DMS 273 treated with DMSO at 0.1 percent for 48 hours (cell line): Measurements from ENCODE around the gene USP17L21.
"Not testable (repeated sequence)": the region's sequence is repeated elsewhere in the genome, so short reads cannot be mapped to it uniquely, and the experiment has no call there.

Source experiments
- DNase-seq: peaks from one replicate; lab custom pipeline; 2025; lab: John Stamatoyannopoulos, UW

Gene USP17L21, protein sequence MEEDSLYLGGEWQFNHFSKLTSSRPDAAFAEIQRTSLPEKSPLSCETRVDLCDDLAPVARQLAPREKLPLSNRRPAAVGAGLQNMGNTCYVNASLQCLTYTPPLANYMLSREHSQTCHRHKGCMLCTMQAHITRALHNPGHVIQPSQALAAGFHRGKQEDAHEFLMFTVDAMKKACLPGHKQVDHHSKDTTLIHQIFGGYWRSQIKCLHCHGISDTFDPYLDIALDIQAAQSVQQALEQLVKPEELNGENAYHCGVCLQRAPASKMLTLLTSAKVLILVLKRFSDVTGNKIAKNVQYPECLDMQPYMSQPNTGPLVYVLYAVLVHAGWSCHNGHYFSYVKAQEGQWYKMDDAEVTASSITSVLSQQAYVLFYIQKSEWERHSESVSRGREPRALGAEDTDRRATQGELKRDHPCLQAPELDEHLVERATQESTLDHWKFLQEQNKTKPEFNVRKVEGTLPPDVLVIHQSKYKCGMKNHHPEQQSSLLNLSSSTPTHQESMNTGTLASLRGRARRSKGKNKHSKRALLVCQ

DNA sequence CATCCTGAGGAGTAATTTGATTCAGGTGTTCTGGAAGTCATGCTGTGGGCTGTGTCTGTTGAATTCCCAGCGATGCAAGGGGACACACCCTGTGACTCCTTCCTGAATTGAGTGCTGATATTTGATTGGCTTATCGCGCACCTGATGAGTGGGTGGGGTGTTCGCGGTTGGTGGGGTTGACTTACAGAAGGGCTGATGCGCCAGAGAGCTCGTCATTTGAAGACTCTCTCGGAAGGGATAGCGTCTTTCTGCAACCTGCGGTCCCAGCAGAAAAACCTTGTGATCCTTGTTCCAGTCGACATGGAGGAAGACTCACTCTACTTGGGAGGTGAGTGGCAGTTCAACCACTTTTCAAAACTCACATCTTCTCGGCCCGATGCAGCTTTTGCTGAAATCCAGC lies at the start of gene USP17L21:
Gene USP17L21 (plus strand): TSS at position 301 of the 400 bp plus-strand sequence. CDS start 0 bp downstream, at position 301.
- not testable (repeated sequence) for DNase-seq

DNA sequence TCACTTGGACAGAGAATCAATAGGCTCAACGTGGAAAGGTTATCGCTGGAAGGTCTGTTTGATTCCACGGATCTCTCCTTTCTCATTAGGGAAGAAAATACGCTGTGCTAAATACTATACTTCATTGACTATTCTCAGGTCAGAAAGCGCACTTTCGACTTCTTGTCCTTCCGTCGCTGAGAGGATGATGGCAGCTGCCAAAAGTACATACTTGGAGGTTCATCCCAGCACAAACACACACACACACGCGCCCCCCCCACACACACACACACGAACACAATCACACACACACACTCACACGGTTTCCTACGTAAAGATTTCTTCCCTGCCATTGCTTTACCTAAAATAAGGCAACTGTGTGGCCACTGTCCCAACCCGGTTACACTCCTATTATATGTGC lies 48.0 kb upstream of the USP17L21 start:
- DNase-seq: not testable (repeated sequence)

DNA sequence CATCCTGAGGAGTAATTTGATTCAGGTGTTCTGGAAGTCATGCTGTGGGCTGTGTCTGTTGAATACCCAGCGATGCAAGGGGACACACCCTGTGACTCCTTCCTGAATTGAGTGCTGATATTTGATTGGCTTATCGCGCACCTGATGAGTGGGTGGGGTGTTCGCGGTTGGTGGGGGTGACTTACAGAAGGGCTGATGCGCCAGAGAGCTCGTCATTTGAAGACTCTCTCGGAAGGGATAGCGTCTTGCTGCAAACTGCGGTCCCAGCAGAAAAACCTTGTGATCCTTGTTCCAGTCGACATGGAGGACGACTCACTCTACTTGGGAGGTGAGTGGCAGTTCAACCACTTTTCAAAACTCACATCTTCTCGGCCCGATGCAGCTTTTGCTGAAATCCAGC lies 47.6 kb upstream of the USP17L21 start, which contains the start of gene USP17L11:
Gene USP17L11 (plus strand): TSS at position 301 of the 400 bp plus-strand sequence. CDS start 0 bp downstream, at position 301.
- not testable (repeated sequence) for DNase-seq

DNA sequence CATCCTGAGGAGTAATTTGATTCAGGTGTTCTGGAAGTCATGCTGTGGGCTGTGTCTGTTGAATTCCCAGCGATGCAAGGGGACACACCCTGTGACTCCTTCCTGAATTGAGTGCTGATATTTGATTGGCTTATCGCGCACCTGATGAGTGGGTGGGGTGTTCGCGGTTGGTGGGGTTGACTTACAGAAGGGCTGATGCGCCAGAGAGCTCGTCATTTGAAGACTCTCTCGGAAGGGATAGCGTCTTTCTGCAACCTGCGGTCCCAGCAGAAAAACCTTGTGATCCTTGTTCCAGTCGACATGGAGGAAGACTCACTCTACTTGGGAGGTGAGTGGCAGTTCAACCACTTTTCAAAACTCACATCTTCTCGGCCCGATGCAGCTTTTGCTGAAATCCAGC lies 42.8 kb upstream of the USP17L21 start, which contains the start of gene USP17L12:
Gene USP17L12 (plus strand): TSS at position 301 of the 400 bp plus-strand sequence. CDS start 0 bp downstream, at position 301.
- DNase-seq: not testable (repeated sequence)

DNA sequence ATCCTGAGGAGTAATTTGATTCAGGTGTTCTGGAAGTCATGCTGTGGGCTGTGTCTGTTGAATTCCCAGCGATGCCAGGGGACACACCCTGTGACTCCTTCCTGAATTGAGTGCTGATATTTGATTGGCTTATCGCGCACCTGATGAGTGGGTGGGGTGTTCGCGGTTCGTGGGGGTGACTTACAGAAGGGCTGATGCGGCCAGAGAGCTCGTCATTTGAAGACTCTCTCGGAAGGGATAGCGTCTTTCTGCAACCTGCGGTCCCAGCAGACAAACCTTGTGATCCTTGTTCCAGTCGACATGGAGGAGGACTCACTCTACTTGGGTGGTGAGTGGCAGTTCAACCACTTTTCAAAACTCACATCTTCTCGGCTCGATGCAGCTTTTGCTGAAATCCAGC lies 38.1 kb upstream of the USP17L21 start, which contains the start of gene USP17L13:
Gene USP17L13 (plus strand): TSS at position 301 of the 400 bp plus-strand sequence. CDS start 0 bp downstream, at position 301.
- DNase-seq: not testable (repeated sequence)

DNA sequence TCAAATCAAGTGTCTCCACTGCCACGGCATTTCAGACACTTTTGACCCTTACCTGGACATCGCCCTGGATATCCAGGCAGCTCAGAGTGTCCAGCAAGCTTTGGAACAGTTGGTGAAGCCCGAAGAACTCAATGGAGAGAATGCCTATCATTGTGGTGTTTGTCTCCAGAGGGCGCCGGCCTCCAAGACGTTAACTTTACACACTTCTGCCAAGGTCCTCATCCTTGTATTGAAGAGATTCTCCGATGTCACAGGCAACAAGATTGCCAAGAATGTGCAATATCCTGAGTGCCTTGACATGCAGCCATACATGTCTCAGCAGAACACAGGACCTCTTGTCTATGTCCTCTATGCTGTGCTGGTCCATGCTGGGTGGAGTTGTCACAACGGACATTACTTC lies 32.4 kb upstream of the USP17L21 start:
- not testable (repeated sequence) for DNase-seq

DNA sequence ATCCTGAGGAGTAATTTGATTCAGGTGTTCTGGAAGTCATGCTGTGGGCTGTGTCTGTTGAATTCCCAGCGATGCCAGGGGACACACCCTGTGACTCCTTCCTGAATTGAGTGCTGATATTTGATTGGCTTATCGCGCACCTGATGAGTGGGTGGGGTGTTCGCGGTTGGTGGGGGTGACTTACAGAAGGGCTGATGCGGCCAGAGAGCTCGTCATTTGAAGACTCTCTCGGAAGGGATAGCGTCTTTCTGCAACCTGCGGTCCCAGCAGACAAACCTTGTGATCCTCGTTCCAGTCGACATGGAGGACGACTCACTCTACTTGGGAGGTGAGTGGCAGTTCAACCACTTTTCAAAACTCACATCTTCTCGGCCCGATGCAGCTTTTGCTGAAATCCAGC lies 28.6 kb upstream of the USP17L21 start, which contains the start of gene USP17L15:
Gene USP17L15 (plus strand): TSS at position 301 of the 400 bp plus-strand sequence. CDS start 0 bp downstream, at position 301.
- not testable (repeated sequence) for DNase-seq

DNA sequence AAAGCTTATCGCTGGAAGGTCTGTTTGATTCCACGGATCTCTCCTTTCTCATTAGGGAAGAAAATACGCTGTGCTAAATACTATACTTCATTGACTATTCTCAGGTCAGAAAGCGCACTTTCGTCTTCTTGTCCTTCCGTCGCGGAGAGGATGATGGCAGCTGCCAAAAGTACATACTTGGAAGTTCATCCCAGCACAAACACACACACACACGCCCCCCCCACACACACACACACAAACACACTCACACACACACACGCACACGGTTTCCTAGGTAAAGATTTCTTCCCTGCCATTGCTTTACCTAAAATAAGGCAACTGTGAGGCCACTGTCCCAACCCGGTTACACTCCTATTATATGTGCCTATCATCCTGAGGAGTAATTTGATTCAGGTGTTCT lies 24.2 kb upstream of the USP17L21 start:
- DNase-seq: not testable (repeated sequence)

DNA sequence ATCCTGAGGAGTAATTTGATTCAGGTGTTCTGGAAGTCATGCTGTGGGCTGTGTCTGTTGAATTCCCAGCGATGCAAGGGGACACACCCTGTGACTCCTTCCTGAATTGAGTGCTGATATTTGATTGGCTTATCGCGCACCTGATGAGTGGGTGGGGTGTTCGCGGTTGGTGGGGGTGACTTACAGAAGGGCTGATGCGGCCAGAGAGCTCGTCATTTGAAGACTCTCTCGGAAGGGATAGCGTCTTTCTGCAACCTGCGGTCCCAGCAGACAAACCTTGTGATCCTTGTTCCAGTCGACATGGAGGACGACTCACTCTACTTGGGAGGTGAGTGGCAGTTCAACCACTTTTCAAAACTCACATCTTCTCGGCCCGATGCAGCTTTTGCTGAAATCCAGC lies 19.1 kb upstream of the USP17L21 start, which contains the start of gene USP17L17:
Gene USP17L17 (plus strand): TSS at position 301 of the 400 bp plus-strand sequence. CDS start 0 bp downstream, at position 301.
- not testable (repeated sequence) for DNase-seq

DNA sequence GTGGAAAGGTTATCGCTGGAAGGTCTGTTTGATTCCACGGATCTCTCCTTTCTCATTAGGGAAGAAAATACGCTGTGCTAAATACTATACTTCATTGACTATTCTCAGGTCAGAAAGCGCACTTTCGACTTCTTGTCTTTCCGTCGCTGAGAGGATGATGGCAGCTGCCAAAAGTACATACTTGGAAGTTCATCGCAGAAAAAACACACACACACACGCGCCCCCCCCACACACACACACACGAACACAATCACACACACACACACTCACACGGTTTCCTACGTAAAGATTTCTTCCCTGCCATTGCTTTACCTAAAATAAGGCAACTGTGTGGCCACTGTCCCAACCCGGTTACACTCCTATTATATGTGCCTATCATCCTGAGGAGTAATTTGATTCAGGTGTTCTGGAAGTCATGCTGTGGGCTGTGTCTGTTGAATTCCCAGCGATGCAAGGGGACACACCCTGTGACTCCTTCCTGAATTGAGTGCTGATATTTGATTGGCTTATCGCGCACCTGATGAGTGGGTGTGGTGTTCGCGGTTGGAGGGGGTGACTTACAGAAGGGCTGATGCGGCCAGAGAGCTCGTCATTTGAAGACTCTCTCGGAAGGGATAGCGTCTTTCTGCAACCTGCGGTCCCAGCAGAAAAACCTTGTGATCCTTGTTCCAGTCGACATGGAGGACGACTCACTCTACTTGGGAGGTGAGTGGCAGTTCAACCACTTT lies 14.6 kb upstream of the USP17L21 start, which contains the start of gene USP17L18:
Gene USP17L18 (plus strand): TSS at position 678 of the 728 bp plus-strand sequence. CDS start 0 bp downstream, at position 678.
- not testable (repeated sequence) for DNase-seq

DNA sequence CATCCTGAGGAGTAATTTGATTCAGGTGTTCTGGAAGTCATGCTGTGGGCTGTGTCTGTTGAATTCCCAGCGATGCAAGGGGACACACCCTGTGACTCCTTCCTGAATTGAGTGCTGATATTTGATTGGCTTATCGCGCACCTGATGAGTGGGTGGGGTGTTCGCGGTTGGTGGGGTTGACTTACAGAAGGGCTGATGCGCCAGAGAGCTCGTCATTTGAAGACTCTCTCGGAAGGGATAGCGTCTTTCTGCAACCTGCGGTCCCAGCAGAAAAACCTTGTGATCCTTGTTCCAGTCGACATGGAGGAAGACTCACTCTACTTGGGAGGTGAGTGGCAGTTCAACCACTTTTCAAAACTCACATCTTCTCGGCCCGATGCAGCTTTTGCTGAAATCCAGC lies 9.6 kb upstream of the USP17L21 start, which contains the start of gene USP17L19:
Gene USP17L19 (plus strand): TSS at position 301 of the 400 bp plus-strand sequence. CDS start 0 bp downstream, at position 301.
- not testable (repeated sequence) for DNase-seq

DNA sequence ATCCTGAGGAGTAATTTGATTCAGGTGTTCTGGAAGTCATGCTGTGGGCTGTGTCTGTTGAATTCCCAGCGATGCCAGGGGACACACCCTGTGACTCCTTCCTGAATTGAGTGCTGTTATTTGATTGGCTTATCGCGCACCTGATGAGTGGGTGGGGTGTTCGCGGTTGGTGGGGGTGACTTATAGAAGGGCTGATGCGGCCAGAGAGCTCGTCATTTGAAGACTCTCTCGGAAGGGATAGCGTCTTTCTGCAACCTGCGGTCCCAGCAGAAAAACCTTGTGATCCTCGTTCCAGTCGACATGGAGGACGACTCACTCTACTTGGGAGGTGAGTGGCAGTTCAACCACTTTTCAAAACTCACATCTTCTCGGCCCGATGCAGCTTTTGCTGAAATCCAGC lies 4.8 kb upstream of the USP17L21 start, which contains the start of gene USP17L20:
Gene USP17L20 (plus strand): TSS at position 301 of the 400 bp plus-strand sequence. CDS start 0 bp downstream, at position 301.
- not testable (repeated sequence) for DNase-seq

DNA sequence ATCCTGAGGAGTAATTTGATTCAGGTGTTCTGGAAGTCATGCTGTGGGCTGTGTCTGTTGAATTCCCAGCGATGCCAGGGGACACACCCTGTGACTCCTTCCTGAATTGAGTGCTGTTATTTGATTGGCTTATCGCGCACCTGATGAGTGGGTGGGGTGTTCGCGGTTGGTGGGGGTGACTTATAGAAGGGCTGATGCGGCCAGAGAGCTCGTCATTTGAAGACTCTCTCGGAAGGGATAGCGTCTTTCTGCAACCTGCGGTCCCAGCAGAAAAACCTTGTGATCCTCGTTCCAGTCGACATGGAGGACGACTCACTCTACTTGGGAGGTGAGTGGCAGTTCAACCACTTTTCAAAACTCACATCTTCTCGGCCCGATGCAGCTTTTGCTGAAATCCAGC lies 4.6 kb downstream of the USP17L21 start, which contains the start of gene USP17L22:
Gene USP17L22 (plus strand): TSS at position 301 of the 400 bp plus-strand sequence. CDS start 0 bp downstream, at position 301.
- not testable (repeated sequence) for DNase-seq

DNA sequence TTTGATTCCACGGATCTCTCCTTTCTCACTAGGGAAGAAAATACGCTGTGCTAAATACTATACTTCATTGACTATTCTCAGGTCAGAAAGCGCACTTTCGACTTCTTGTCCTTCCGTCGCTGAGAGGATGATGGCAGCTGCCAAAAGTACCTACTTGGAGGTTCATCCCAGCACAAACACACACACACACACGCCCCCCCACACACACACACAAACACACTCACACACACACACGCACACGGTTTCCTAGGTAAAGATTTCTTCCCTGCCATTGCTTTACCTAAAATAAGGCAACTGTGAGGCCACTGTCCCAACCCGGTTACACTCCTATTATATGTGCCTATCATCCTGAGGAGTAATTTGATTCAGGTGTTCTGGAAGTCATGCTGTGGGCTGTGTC lies 9.0 kb downstream of the USP17L21 start:
- DNase-seq: not testable (repeated sequence)
